GM21515 (cell line): ENCODE data around the gene SLC1A5.
"Not testable (repeated sequence)": the region's sequence is repeated elsewhere in the genome, so short reads cannot be mapped to it uniquely, and the experiment has no call there.

Experiments used
- ATAC-seq: cut with Tn5 transposase; IDR thresholded peaks from one replicate; pipeline ENCODE4 v1.9.1; 2021; ENCODE audit not compliant: unreplicated experiment

Gene SLC1A5

GRCh38 chr19:46802152-46802551 is 13.8 kb upstream of the SLC1A5 start:
- ATAC-seq: no peak

GRCh38 chr19:46798713-46799112 is 10.3 kb upstream of the SLC1A5 start:
- no peak for ATAC-seq

- ATAC-seq: no peak
Observed at GRCh38 chr19:46797881-46798280, 9.5 kb upstream of the SLC1A5 start.

- no peak for ATAC-seq
Observed at GRCh38 chr19:46791944-46792343, 3.5 kb upstream of the SLC1A5 start.

- no peak for ATAC-seq
Observed at GRCh38 chr19:46789371-46789770, 977 bp upstream of the SLC1A5 start.

GRCh38 chr19:46788968-46789338 is 559 bp upstream of the SLC1A5 start:
- no peak for ATAC-seq

- ATAC-seq: no peak
Observed at GRCh38 chr19:46787331-46788261, 798 bp downstream of the SLC1A5 start.

- ATAC-seq: no peak
Observed at GRCh38 chr19:46787040-46787330, 1.4 kb downstream of the SLC1A5 start.

GRCh38 chr19:46786236-46787039 is 2.0 kb downstream of the SLC1A5 start:
- ATAC-seq: no peak

GRCh38 chr19:46785980-46786235 is 2.5 kb downstream of the SLC1A5 start:
- no peak for ATAC-seq

- no peak for ATAC-seq
Observed at GRCh38 chr19:46785054-46785979, 3.1 kb downstream of the SLC1A5 start.

- no peak for ATAC-seq
Observed at GRCh38 chr19:46784262-46785053, 3.9 kb downstream of the SLC1A5 start.

- no peak for ATAC-seq
Observed at GRCh38 chr19:46783670-46784069, 4.7 kb downstream of the SLC1A5 start.

GRCh38 chr19:46782355-46783019 is 5.9 kb downstream of the SLC1A5 start:
- no peak for ATAC-seq

- not testable (repeated sequence) for ATAC-seq
Observed at GRCh38 chr19:46777956-46778645, 10.3 kb downstream of the SLC1A5 start.

GRCh38 chr19:46776927-46777911 is 11.2 kb downstream of the SLC1A5 start:
- no peak for ATAC-seq

- ATAC-seq: no peak
Observed at GRCh38 chr19:46775642-46776258, 12.6 kb downstream of the SLC1A5 start.

- no peak for ATAC-seq
Observed at GRCh38 chr19:46773018-46773399, 15.4 kb downstream of the SLC1A5 start.
